MM.1S (cell line): ENCODE measurements around the gene PYGB.
"Not testable (repeated sequence)": the region's sequence is repeated elsewhere in the genome, so short reads cannot be mapped to it uniquely, and the experiment has no call there.

Experiments
- DNase-seq: peaks from one replicate; pipeline ENCODE4 v3.0.0-alpha.2; 2015
- H2AFZ ChIP-seq: fragments of 300-600 bp; sonication (generic); 2 replicates; pipeline ENCODE4 v1.6.0; 2016; ENCODE audit warnings: antibody characterized with exemption, low read length
- H3F3A ChIP-seq: fragments of 300-600 bp; sonication (generic); 2 replicates; pipeline ENCODE4 v1.6.1; 2016; ENCODE audit warnings: mild to moderate bottlenecking, antibody characterized with exemption, low read length, moderate library complexity, mixed read lengths; ENCODE audit not compliant: insufficient read depth
- H3K27ac ChIP-seq: fragments of 300-600 bp; sonication (generic); 2 replicates; pipeline ENCODE4 v1.5.1; 2016; ENCODE audit warnings: mild to moderate bottlenecking, low read length
- H3K27me3 ChIP-seq: fragments of 300-600 bp; sonication (generic); replicated peaks from 2 replicates; pipeline ENCODE4 v1.6.0; 2016; ENCODE audit warnings: low read length; ENCODE audit not compliant: insufficient read depth
- H3K36me3 ChIP-seq: fragments of 300-600 bp; sonication (generic); replicated peaks from 2 replicates; pipeline ENCODE4 v1.6.1; 2016; ENCODE audit warnings: mild to moderate bottlenecking, low read length, mixed read lengths; ENCODE audit not compliant: insufficient read depth
- H3K4me1 ChIP-seq: fragments of 300-600 bp; sonication (generic); 2 replicates; pipeline ENCODE4 v1.6.1; 2016; ENCODE audit warnings: low read length, mixed read lengths
- H3K4me2 ChIP-seq: fragments of 300-600 bp; sonication (generic); 2 replicates; pipeline ENCODE4 v1.6.0; 2016; ENCODE audit warnings: low read depth, low read length
- H3K4me3 ChIP-seq: fragments of 300-600 bp; sonication (generic); 2 replicates; pipeline ENCODE4 v1.5.1; 2016; ENCODE audit warnings: low read length, mixed read lengths
- H3K79me2 ChIP-seq: fragments of 300-600 bp; sonication (generic); 2 replicates; pipeline ENCODE4 v1.6.1; 2016; ENCODE audit warnings: mixed run types, low read length, mixed read lengths
- H3K9ac ChIP-seq: fragments of 300-600 bp; sonication (generic); 2 replicates; pipeline ENCODE4 v1.6.1; 2016; ENCODE audit warnings: low read length, mixed read lengths
- H3K9me2 ChIP-seq: fragments of 300-600 bp; sonication (generic); replicated peaks from 2 replicates; pipeline ENCODE4 v1.6.1; 2016; ENCODE audit warnings: mild to moderate bottlenecking, low read length, mixed read lengths; ENCODE audit not compliant: insufficient read depth
- H3K9me3 ChIP-seq: fragments of 300-600 bp; sonication (generic); replicated peaks from 2 replicates; pipeline ENCODE4 v1.6.1; 2016; ENCODE audit warnings: mild to moderate bottlenecking, low read length, mixed read lengths; ENCODE audit not compliant: insufficient read depth
- H4K20me1 ChIP-seq: fragments of 300-600 bp; sonication (generic); 2 replicates; pipeline ENCODE4 v1.6.1; 2016; ENCODE audit warnings: mild to moderate bottlenecking, low read length, moderate library complexity, mixed read lengths; ENCODE audit not compliant: insufficient read depth
- CTCF ChIP-seq: fragments of 300-600 bp; sonication (generic); IDR thresholded peaks from 2 replicates; pipeline ENCODE4 v1.5.1; 2016; ENCODE audit warnings: antibody characterized with exemption, low read length, mixed read lengths
- EZH2 ChIP-seq: fragments of 300-600 bp; sonication (generic); optimal IDR thresholded peaks from 2 replicates; pipeline ENCODE3; 2017; ENCODE audit warnings: low read depth, mild to moderate bottlenecking, antibody characterized with exemption, low read length, mixed read lengths
- EZH2phosphoT487 ChIP-seq: fragments of 300-600 bp; sonication (generic); IDR thresholded peaks from 2 replicates; pipeline ENCODE4 v1.6.1; 2018; ENCODE audit warnings: antibody characterized with exemption, low read length

Gene PYGB

GRCh38 chr20:25239387-25240370 is 8.2 kb upstream of the PYGB start:
- Histone ChIP-seq H3K36me3 (no peaks in the 10 kb centered on the region), H3K9me3 (no peaks in the 10 kb centered on the region), H2AFZ (no peak overlapping the region), H3K79me2 (no peaks in the 10 kb centered on the region), H3K4me2 (no peak overlapping the region), H3K9ac (no peak overlapping the region), H3K27me3 (no peaks in the 10 kb centered on the region), H3K4me1 (no peaks in the 10 kb centered on the region), H4K20me1 (no peaks in the 10 kb centered on the region), H3K4me3 (no peak overlapping the region), H3F3A (no peaks in the 10 kb centered on the region), H3K27ac (no peak overlapping the region), H3K9me2 (no peaks in the 10 kb centered on the region)
- DNase-seq = no peak
- TF ChIP-seq EZH2 (no peak), EZH2phosphoT487 (no peak), CTCF (no peak)

- not testable (repeated sequence) for H3K4me2 ChIP-seq, H3K9me2 ChIP-seq, H2AFZ ChIP-seq, H3K79me2 ChIP-seq, H3K36me3 ChIP-seq, H3F3A ChIP-seq, H3K27ac ChIP-seq, H3K4me3 ChIP-seq, H3K27me3 ChIP-seq, H3K9ac ChIP-seq, H4K20me1 ChIP-seq, H3K4me1 ChIP-seq, H3K9me3 ChIP-seq, DNase-seq
Observed at GRCh38 chr20:25240851-25241658, 6.8 kb upstream of the PYGB start.

- not testable (repeated sequence) for H2AFZ ChIP-seq, DNase-seq, H4K20me1 ChIP-seq, H3K9ac ChIP-seq, H3K4me1 ChIP-seq, H3F3A ChIP-seq, H3K27ac ChIP-seq, H3K27me3 ChIP-seq, H3K36me3 ChIP-seq, H3K4me3 ChIP-seq, H3K4me2 ChIP-seq, H3K9me2 ChIP-seq, H3K79me2 ChIP-seq, H3K9me3 ChIP-seq
Observed at GRCh38 chr20:25241659-25241955, 6.3 kb upstream of the PYGB start.

GRCh38 chr20:25242231-25242630 is 5.7 kb upstream of the PYGB start:
- H3K4me2 ChIP-seq = no peak overlapping the region
- no peak for DNase-seq
- no peaks in the 10 kb centered on the region for H3K79me2 ChIP-seq
- peaks cover 2% of the 10 kb centered on the region; the same call in 1 of the 2 replicates for H3F3A ChIP-seq
- H3K9ac ChIP-seq = no peak overlapping the region
- TF ChIP-seq EZH2 (no peak), CTCF (no peak), EZH2phosphoT487 (no peak)
- H3K4me1 ChIP-seq = peaks cover 11% of the 10 kb centered on the region
- no peak overlapping the region for H3K4me3 ChIP-seq
- H2AFZ ChIP-seq = no peak overlapping the region
- no peaks in the 10 kb centered on the region for H3K36me3 ChIP-seq
- no peaks in the 10 kb centered on the region for H3K9me2 ChIP-seq
- H4K20me1 ChIP-seq = no peaks in the 10 kb centered on the region
- H3K27me3 ChIP-seq = no peaks in the 10 kb centered on the region
- H3K9me3 ChIP-seq = no peaks in the 10 kb centered on the region
- no peak overlapping the region for H3K27ac ChIP-seq
